Neural cell (in vitro differentiated cells): ENCODE data around the gene CES1.

Experiments used
- EP300 ChIP-seq: fragments of 450-650 bp; conservative IDR thresholded peaks from 2 replicates; pipeline ENCODE4 v1.6.1; 2014; ENCODE audit warnings: antibody characterized with exemption, mild to moderate bottlenecking, moderate library complexity; ENCODE audit not compliant: poor library complexity, severe bottlenecking
- EZH2 ChIP-seq: fragments of 200-600, 300-800 bp; shearing (Covaris generic), sonication (generic); IDR thresholded peaks from 2 replicates; pipeline ENCODE4 v1.6.1; 2014; ENCODE audit warnings: antibody characterized with exemption, low read length, borderline replicate concordance, mild to moderate bottlenecking; ENCODE audit not compliant: insufficient read depth, poor library complexity, severe bottlenecking
- MXI1 ChIP-seq: fragments of 450-650 bp; conservative IDR thresholded peaks from 2 replicates; pipeline ENCODE4 v1.6.1; 2014; ENCODE audit warnings: antibody characterized with exemption, mild to moderate bottlenecking; ENCODE audit not compliant: poor library complexity, severe bottlenecking
- POLR2AphosphoS5 ChIP-seq: IDR thresholded peaks from 2 replicates; pipeline ENCODE4 v1.6.1; 2012
- RAD21 ChIP-seq: fragments of 450-650 bp; conservative IDR thresholded peaks from 2 replicates; pipeline ENCODE4 v1.6.1; 2014; ENCODE audit warnings: antibody characterized with exemption, mild to moderate bottlenecking, moderate library complexity
- REST ChIP-seq: IDR thresholded peaks from 2 replicates; pipeline ENCODE4 v1.6.1; 2012; ENCODE audit warnings: borderline replicate concordance
- SMC3 ChIP-seq: fragments of 450-650 bp; conservative IDR thresholded peaks from 2 replicates; pipeline ENCODE4 v1.6.1; 2014; ENCODE audit warnings: antibody characterized with exemption, mild to moderate bottlenecking, moderate library complexity; ENCODE audit not compliant: poor library complexity
- TAF1 ChIP-seq: IDR thresholded peaks from 2 replicates; pipeline ENCODE4 v1.6.1; 2012; ENCODE audit warnings: low read depth
- TF ChIP-seq, protein P1 (sequence below): fragments of 450-650 bp; IDR thresholded peaks from 2 replicates; pipeline ENCODE4 v1.5.1; 2014; ENCODE audit warnings: antibody characterized with exemption, mild to moderate bottlenecking, moderate library complexity; ENCODE audit not compliant: poor library complexity, severe bottlenecking

DNA sequence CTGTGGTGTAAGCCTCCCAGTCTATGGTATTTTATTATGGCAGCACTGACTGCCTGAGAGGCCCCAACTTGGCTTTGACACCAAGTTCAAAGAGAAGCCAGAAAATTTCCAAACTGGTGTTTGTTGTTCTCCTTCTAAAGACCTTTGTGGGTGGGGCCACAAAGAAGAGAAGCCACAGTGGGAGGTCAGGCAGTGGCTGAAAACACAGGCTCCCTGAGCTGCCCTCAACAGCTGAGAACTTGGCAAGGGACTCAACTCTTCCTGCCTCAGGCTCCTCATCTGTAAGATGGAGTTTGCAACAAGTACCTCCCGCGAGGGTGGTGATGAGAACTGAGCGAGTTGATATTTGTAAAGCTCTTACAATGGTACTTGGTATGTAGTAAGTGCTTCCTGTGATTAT is 24.1 kb upstream of the CES1 start:
- TF ChIP-seq, protein P1, sequence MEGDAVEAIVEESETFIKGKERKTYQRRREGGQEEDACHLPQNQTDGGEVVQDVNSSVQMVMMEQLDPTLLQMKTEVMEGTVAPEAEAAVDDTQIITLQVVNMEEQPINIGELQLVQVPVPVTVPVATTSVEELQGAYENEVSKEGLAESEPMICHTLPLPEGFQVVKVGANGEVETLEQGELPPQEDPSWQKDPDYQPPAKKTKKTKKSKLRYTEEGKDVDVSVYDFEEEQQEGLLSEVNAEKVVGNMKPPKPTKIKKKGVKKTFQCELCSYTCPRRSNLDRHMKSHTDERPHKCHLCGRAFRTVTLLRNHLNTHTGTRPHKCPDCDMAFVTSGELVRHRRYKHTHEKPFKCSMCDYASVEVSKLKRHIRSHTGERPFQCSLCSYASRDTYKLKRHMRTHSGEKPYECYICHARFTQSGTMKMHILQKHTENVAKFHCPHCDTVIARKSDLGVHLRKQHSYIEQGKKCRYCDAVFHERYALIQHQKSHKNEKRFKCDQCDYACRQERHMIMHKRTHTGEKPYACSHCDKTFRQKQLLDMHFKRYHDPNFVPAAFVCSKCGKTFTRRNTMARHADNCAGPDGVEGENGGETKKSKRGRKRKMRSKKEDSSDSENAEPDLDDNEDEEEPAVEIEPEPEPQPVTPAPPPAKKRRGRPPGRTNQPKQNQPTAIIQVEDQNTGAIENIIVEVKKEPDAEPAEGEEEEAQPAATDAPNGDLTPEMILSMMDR: no peak
- TF ChIP-seq EP300 (no peak), REST (no peak), POLR2AphosphoS5 (no peak), RAD21 (no peak), EZH2 (no peak), MXI1 (no peak), TAF1 (no peak), SMC3 (no peak)
